Stomach smooth muscle (tissue), 2 donors: ENCODE measurements around the gene RPP25L.

Source experiments
- H3K27ac ChIP-seq: one replicate; pipeline ENCODE4 v1.7.0; 2013; ENCODE audit warnings: mild to moderate bottlenecking, low read length, inconsistent platforms
- H3K27me3 ChIP-seq, 2 donors: one replicate each; pipeline ENCODE4 v1.7.0; 2013; ENCODE audit warnings: low read length in 2 of 2; ENCODE audit not compliant: insufficient read depth in 2 of 2, control insufficient read depth in 1 of 2
- H3K36me3 ChIP-seq, 2 donors: one replicate each; pipeline ENCODE4 v1.7.0; 2013; ENCODE audit warnings: low read length in 2 of 2; ENCODE audit not compliant: control insufficient read depth in 2 of 2, insufficient read depth in 2 of 2
- H3K4me1 ChIP-seq: one replicate; pipeline ENCODE4 v1.7.0; 2013; ENCODE audit warnings: low read length; ENCODE audit not compliant: control insufficient read depth, insufficient read depth
- H3K4me3 ChIP-seq, 2 donors: one replicate each; pipeline ENCODE4 v1.7.0; 2013; ENCODE audit warnings: low read length in 2 of 2
- H3K9ac ChIP-seq, 2 donors: one replicate each; pipeline ENCODE4 v1.7.0; 2013; ENCODE audit warnings: low read length in 2 of 2, mild to moderate bottlenecking in 1 of 2
- H3K9me3 ChIP-seq, 2 donors: one replicate each; pipeline ENCODE4 v1.7.0; 2013; ENCODE audit warnings: low read length in 2 of 2; ENCODE audit not compliant: control insufficient read depth in 2 of 2
- donor health status: healthy.
- donor health status: Pancreatic carcinoma.

Gene RPP25L

DNA sequence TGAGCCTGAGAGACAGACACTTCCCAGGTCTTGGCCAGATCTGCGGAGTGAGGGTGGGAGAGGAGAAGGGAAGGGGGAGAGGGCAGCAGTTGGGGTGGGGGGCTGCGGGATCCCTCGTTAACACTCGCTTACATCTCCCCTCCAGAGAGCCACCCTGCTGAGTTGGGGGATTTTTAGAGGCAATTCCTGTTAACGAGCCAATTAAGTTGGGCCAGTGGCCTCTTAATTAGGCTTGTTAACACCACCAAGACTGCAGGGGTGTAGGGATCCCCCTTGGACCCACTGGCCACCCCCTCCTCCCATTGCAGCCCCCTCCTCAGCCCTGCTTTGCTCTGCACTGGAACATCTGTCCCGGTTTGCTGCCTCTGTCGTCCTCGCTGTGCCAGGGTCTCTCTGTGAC lies 46.0 kb downstream of the RPP25L start:
- no peaks in the 10 kb centered on the region for H3K36me3 ChIP-seq
- peaks cover 0 to 17% of the 10 kb centered on the region in 2 donors for H3K27me3 ChIP-seq
- H3K27ac ChIP-seq, result no peak overlapping the region
- H3K9ac ChIP-seq, result no peak overlapping the region
- H3K4me3 ChIP-seq, result no peak overlapping the region
- H3K9me3 ChIP-seq, result no peaks in the 10 kb centered on the region
- H3K4me1 ChIP-seq, result peaks cover 9% of the 10 kb centered on the region

DNA sequence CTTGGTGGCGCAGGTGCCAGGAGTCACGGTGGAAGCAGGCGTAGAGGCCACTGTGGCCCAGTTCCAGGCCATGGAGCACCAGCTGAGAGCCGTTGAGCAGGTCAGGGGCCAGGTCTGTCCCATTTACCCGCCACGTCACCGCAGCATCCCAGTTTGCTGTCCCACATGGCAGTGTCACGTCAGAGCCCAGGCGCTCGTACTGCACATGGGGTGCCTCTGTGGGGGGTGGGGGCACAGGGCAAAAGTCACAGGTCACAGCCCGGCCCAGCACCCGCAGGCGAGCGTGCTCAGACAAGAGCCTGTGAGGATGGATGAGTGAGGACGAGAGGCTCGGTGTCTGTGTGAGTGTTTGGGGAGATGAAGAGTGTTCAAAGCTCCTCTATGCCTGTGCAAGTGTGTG lies 47.3 kb downstream of the RPP25L start:
- Histone ChIP-seq H3K27ac (no peak overlapping the region), H3K36me3 (no peaks in the 10 kb centered on the region), H3K4me1 (peaks cover 3% of the 10 kb centered on the region), H3K4me3 (no peak overlapping the region), H3K9ac (no peak overlapping the region), H3K27me3 (peaks cover 8 to 21% of the 10 kb centered on the region in 2 donors), H3K9me3 (no peaks in the 10 kb centered on the region)

DNA sequence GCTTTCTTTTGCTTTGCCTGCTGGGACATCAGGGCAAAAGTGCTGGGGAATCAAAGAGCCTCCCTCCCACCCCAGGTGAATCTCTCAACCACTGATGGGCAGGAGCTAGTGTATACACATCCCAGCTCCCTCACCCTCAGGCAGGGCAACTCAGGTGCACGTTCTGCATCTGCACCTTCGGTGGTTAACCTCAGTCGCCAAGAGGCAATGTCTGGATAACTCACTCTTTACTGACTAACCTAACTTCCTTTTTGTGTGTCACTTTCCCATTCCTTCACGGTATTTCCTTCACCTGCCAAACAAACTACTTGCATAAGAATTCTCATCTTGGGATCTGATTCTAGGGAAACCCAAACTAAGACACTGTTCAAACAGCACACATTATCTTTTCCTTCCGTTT lies 48.6 kb downstream of the RPP25L start:
- Histone ChIP-seq H3K4me3 (no peak overlapping the region), H3K9ac (no peak overlapping the region), H3K4me1 (peaks cover 7% of the 10 kb centered on the region), H3K27ac (no peak overlapping the region), H3K9me3 (no peaks in the 10 kb centered on the region), H3K36me3 (no peaks in the 10 kb centered on the region), H3K27me3 (peaks cover 21 to 22% of the 10 kb centered on the region in 2 donors)

DNA sequence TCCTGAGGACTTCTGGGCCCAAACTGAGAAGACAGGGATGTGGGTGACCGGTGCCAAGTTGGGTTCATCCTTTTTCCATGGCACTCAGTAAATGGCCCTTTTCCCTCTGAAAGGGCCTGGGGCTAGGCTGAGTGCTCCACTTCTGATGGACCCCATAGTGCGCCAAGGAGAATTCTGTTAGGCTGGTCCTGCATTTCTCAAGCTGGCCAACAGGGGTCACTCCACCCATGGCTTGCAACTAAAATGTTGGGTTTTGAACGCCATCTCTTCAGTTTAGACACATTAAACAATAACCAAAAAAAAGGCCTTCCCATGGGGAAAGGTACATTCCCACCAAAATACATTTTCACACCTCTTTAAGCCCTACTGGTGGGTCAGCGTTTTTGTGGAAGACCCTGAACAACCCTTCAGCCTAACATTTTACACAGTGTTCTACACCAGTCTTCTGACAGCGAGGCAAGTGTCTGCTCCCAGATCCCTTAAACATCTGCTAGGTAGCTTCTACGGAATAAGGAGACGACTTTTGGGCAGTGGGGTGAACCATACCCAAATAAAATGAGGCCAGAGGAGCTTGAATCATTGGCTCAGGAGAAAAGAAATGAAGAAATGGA lies 49.7 kb downstream of the RPP25L start:
- Histone ChIP-seq H3K27me3 (peaks cover 24 to 30% of the 10 kb centered on the region in 2 donors), H3K4me1 (peaks cover 7% of the 10 kb centered on the region)

DNA sequence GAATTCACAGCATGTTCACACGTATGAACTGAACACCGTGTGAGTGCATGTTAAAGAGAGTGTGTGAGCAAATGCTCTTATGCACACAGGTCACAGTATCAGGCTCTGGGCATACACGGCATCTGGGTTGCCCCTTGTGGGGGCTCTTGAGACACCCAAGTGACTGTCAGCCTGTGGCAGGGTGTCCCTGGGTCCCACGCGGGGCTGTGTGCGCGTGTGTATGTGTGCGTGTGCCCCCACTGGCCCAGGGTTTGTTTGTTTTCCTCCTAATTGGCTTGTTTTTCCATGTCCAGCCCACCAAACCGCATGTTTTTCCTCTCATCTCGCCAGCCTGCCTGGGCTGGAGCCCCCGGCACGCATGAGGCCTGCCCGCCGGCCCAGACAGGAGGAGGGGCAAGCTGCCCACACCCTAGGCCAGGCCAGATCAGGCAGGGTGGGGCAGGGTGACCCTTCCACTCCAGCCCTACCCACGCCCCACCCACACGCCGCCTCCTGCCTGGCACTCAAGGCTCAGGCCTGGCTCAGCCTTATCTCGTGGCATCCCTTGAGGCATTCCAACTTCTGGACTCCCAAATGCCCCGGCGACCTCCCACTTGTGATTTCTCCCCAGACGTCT lies 51.2 kb downstream of the RPP25L start:
- no peak overlapping the region for H3K9ac ChIP-seq
- H3K36me3 ChIP-seq, result no peaks in the 10 kb centered on the region
- H3K27ac ChIP-seq, result no peak overlapping the region
- peaks cover 7% of the 10 kb centered on the region for H3K4me1 ChIP-seq
- peaks cover 25 to 35% of the 10 kb centered on the region in 2 donors for H3K27me3 ChIP-seq
- no peak overlapping the region for H3K4me3 ChIP-seq
- H3K9me3 ChIP-seq, result no peaks in the 10 kb centered on the region

More for the DNA sequence above, 49.7 kb downstream of the RPP25L start:
- Histone ChIP-seq H3K9ac (no peak overlapping the region), H3K4me3 (no peak overlapping the region), H3K9me3 (no peaks in the 10 kb centered on the region), H3K27ac (no peak overlapping the region), H3K36me3 (no peaks in the 10 kb centered on the region)
